A673 (cell line): Measurements from ENCODE around the gene ASB15. TPM values are rescaled to one million over a fixed set of nuclear protein-coding genes. Genes with fewer than 3 reads are reported as not detected.

Experiments used
- BruUV-seq: library from RNA; stranded (reverse); fragments of 400-500 nt; replicated peaks from 2 replicates; lab custom pipeline; 2021; lab: Mats Ljungman, UMichigan
- CTCF ChIA-PET: fragments of 300-600 bp; sonication (Branson Sonifier 250); formaldehyde crosslinking; loops from one replicate; lab custom pipeline; 2022; ENCODE audit warnings: antibody characterized with exemption; lab: Charles Lee
- POLR2A ChIA-PET: fragments of 300-600 bp; sonication (Branson Sonifier 250); formaldehyde crosslinking; loops from one replicate; lab custom pipeline; 2022; ENCODE audit warnings: antibody characterized with exemption; ENCODE audit not compliant: low non-redundant PET; lab: Charles Lee
- DNase-seq: peaks from one replicate; pipeline ENCODE4 v3.0.0-alpha.2; 2015; ENCODE audit warnings: low spot score
- H3K27ac ChIP-seq: fragments of 200-600 bp; sonication (generic); 2 replicates; pipeline ENCODE4 v1.5.1; 2016; ENCODE audit warnings: mixed run types, low read depth, mild to moderate bottlenecking, mixed read lengths, antibody characterized with exemption, low read length; ENCODE audit not compliant: poor library complexity, severe bottlenecking
- H3K27me3 ChIP-seq: fragments of 200-600 bp; sonication (generic); replicated peaks from 2 replicates; pipeline ENCODE4 v1.6.1; 2017; ENCODE audit warnings: mixed run types, low read depth, mild to moderate bottlenecking, mixed read lengths, antibody characterized with exemption, low read length; ENCODE audit not compliant: insufficient read depth, poor library complexity
- H3K36me3 ChIP-seq: fragments of 200-600 bp; sonication (generic); 2 replicates; pipeline ENCODE4 v1.6.1; 2016; ENCODE audit warnings: mixed run types, mild to moderate bottlenecking, mixed read lengths, antibody characterized with exemption, low read length; ENCODE audit not compliant: insufficient read depth, poor library complexity, severe bottlenecking
- H3K4me1 ChIP-seq: fragments of 200-600 bp; sonication (generic); 2 replicates; pipeline ENCODE4 v1.6.1; 2017; ENCODE audit warnings: mixed run types, mild to moderate bottlenecking, mixed read lengths, antibody characterized with exemption, low read length; ENCODE audit not compliant: insufficient read depth, poor library complexity, severe bottlenecking
- H3K4me3 ChIP-seq: fragments of 200-600 bp; sonication (generic); 2 replicates; pipeline ENCODE4 v1.5.1; 2016; ENCODE audit warnings: low read depth, mixed run types, mild to moderate bottlenecking, mixed read lengths, low read length; ENCODE audit not compliant: poor library complexity, severe bottlenecking
- H3K9me3 ChIP-seq: fragments of 200-600 bp; sonication (generic); 2 replicates; pipeline ENCODE4 v1.6.1; 2016; ENCODE audit warnings: mixed run types, low read depth, mild to moderate bottlenecking, mixed read lengths, antibody characterized with exemption, low read length; ENCODE audit not compliant: poor library complexity, severe bottlenecking
- CTCF ChIP-seq: fragments of 300-800, 200-600 bp; sonication (generic); conservative IDR thresholded peaks from 2 replicates; pipeline ENCODE4 v1.5.1; 2017; ENCODE audit warnings: low read depth, mild to moderate bottlenecking, antibody characterized with exemption, low read length, moderate library complexity, mixed read lengths
- EZH2 ChIP-seq: fragments of 200-600 bp; sonication (generic); IDR thresholded peaks from 2 replicates; pipeline ENCODE4 v1.6.1; 2017; ENCODE audit warnings: borderline replicate concordance, low read depth, mild to moderate bottlenecking, mixed read lengths, antibody characterized with exemption, low read length; ENCODE audit not compliant: poor library complexity, severe bottlenecking
- intact Hi-C: fragments of 100-400 bp; cut with micrococcal nuclease; formaldehyde crosslinking; loops from one replicate; pipeline ENCODE4 v1.10.0; 2022; ENCODE audit not compliant: unreplicated experiment
- total RNA-seq: library from RNA; stranded (reverse); gene quantifications from 2 replicates; pipeline ENCODE4 v1.2.3, GENCODE V29; 2021

Gene ASB15
- total RNA-seq, 1 experiment from 2014 or later, result not detected

GRCh38 chr7:123553159-123553558 lies 48.5 kb upstream of the ASB15 start:
- H3K9me3 ChIP-seq, result no peaks in the 10 kb centered on the region
- DNase-seq, result no peak
- intact Hi-C loops, result no loop called here
- peaks cover 7% of the 10 kb centered on the region for H3K4me1 ChIP-seq
- TF ChIP-seq CTCF (no peak), EZH2 (no peak)
- POLR2A ChIA-PET, result no interaction called here
- H3K27ac ChIP-seq, result no peak overlapping the region
- no peak overlapping the region for H3K4me3 ChIP-seq
- CTCF ChIA-PET, result no interaction called here
- no peaks in the 10 kb centered on the region for H3K27me3 ChIP-seq
- H3K36me3 ChIP-seq, result peaks cover 24% of the 10 kb centered on the region
- BruUV-seq, result no TSS peak

GRCh38 chr7:123555484-123555883 lies 46.1 kb upstream of the ASB15 start:
- CTCF ChIA-PET, result no interaction called here
- POLR2A ChIA-PET, result no interaction called here
- TF ChIP-seq CTCF, result no peak
- no peak for TF ChIP-seq EZH2
- H3K9me3 ChIP-seq, result no peaks in the 10 kb centered on the region
- intact Hi-C loops, result no loop called here
- peaks cover 10% of the 10 kb centered on the region for H3K36me3 ChIP-seq
- no TSS peak for BruUV-seq
- H3K4me1 ChIP-seq, result peaks cover 7% of the 10 kb centered on the region
- no peak overlapping the region for H3K4me3 ChIP-seq
- H3K27me3 ChIP-seq, result no peaks in the 10 kb centered on the region
- DNase-seq, result no peak
- H3K27ac ChIP-seq, result no peak overlapping the region

- peak overlapping the region; percentile 85 for H3K27ac ChIP-seq
- intact Hi-C loops, result loop anchor here (2.0 kb wide), 1 partner anchor 18 kb away; no protein-coding TSS in a partner anchor
- no peak for DNase-seq
- H3K9me3 ChIP-seq, result no peaks in the 10 kb centered on the region
- CTCF ChIA-PET, result no interaction called here
- peak overlapping the region; percentile 67 for H3K4me3 ChIP-seq
- POLR2A ChIA-PET, result no interaction called here
- peaks cover 10% of the 10 kb centered on the region for H3K36me3 ChIP-seq
- TF ChIP-seq CTCF (no peak), EZH2 (no peak)
- BruUV-seq, result TSS peak; percentile 58
- H3K4me1 ChIP-seq, result peaks cover 7% of the 10 kb centered on the region
- no peaks in the 10 kb centered on the region for H3K27me3 ChIP-seq
These were observed 44.6 kb upstream of the ASB15 start for GRCh38 chr7:123557016-123557397.
